Neural cell (in vitro differentiated cells): Measurements from ENCODE around the gene BICC1. TPM values are rescaled to one million over a fixed set of nuclear protein-coding genes. Genes with fewer than 3 reads are reported as not detected.

Experiments
- H2AFZ ChIP-seq: fragments of 200-600, 300-800 bp; sonication (generic), shearing (Covaris generic); 2 replicates; pipeline ENCODE4 v1.6.0; 2014; ENCODE audit warnings: low read depth, mild to moderate bottlenecking, antibody characterized with exemption, low read length, moderate library complexity
- H3F3A ChIP-seq: fragments of 200-600 bp; shearing (Covaris generic); 2 replicates; pipeline ENCODE4 v1.6.1; 2016; ENCODE audit warnings: mild to moderate bottlenecking, moderate library complexity, mixed read lengths, antibody characterized with exemption, low read length; ENCODE audit not compliant: insufficient read depth, poor library complexity, severe bottlenecking
- H3K27ac ChIP-seq: fragments of 200-600, 300-800 bp; sonication (generic), shearing (Covaris generic); 2 replicates; pipeline ENCODE4 v1.5.1; 2014; ENCODE audit warnings: mild to moderate bottlenecking, low read length, moderate library complexity
- H3K27me3 ChIP-seq: fragments of 300-800, 200-600 bp; sonication (generic), shearing (Covaris generic); 2 replicates; pipeline ENCODE4 v1.6.0; 2014; ENCODE audit warnings: mild to moderate bottlenecking, low read depth, low read length, moderate library complexity; ENCODE audit not compliant: insufficient read depth
- H3K36me3 ChIP-seq: fragments of 300-800, 200-600 bp; sonication (generic), shearing (Covaris generic); 2 replicates; pipeline ENCODE4 v1.5.1; 2014; ENCODE audit warnings: mild to moderate bottlenecking, antibody characterized with exemption, low read length, moderate library complexity; ENCODE audit not compliant: insufficient read depth
- H3K4me2 ChIP-seq: fragments of 300-800, 200-600 bp; sonication (generic), shearing (Covaris generic); 2 replicates; pipeline ENCODE4 v1.6.0; 2014; ENCODE audit warnings: mild to moderate bottlenecking, low read length
- H3K4me3 ChIP-seq: fragments of 300-800, 200-600 bp; sonication (generic), shearing (Covaris generic); 2 replicates; pipeline ENCODE4 v1.5.1; 2014; ENCODE audit warnings: mild to moderate bottlenecking, low read length, moderate library complexity
- H3K79me2 ChIP-seq: fragments of 200-600 bp; shearing (Covaris generic); replicated peaks from 2 replicates; pipeline ENCODE4 v1.6.0; 2014; ENCODE audit warnings: mild to moderate bottlenecking, low read length, moderate library complexity; ENCODE audit not compliant: insufficient read depth
- H3K9ac ChIP-seq: fragments of 300-800, 200-600 bp; sonication (generic), shearing (Covaris generic); 2 replicates; pipeline ENCODE4 v1.6.1; 2016; ENCODE audit warnings: mild to moderate bottlenecking, low read length, mixed read lengths
- H3K9me2 ChIP-seq: fragments of 200-600 bp; shearing (Covaris generic); 2 replicates; pipeline ENCODE4 v1.6.1; 2016; ENCODE audit warnings: mild to moderate bottlenecking, low read length, mixed read lengths; ENCODE audit not compliant: insufficient read depth
- H3K9me3 ChIP-seq: fragments of 200-600, 300-800 bp; sonication (generic), shearing (Covaris generic); 2 replicates; pipeline ENCODE4 v1.6.1; 2016; ENCODE audit warnings: mild to moderate bottlenecking, mixed run types, low read length, moderate library complexity, mixed read lengths
- H4K20me1 ChIP-seq: fragments of 200-600 bp; shearing (Covaris generic); 2 replicates; pipeline ENCODE4 v1.6.1; 2016; ENCODE audit warnings: mild to moderate bottlenecking, mixed run types; ENCODE audit not compliant: insufficient read depth
- CTCF ChIP-seq: fragments of 450-650 bp; IDR thresholded peaks from 2 replicates; pipeline ENCODE4 v1.5.1; 2014; ENCODE audit warnings: antibody characterized with exemption, mild to moderate bottlenecking, moderate library complexity; ENCODE audit not compliant: poor library complexity, severe bottlenecking
- EP300 ChIP-seq: fragments of 450-650 bp; conservative IDR thresholded peaks from 2 replicates; pipeline ENCODE4 v1.6.1; 2014; ENCODE audit warnings: antibody characterized with exemption, mild to moderate bottlenecking, moderate library complexity; ENCODE audit not compliant: poor library complexity, severe bottlenecking
- EZH2 ChIP-seq: fragments of 200-600, 300-800 bp; shearing (Covaris generic), sonication (generic); IDR thresholded peaks from 2 replicates; pipeline ENCODE4 v1.6.1; 2014; ENCODE audit warnings: antibody characterized with exemption, low read length, borderline replicate concordance, mild to moderate bottlenecking; ENCODE audit not compliant: insufficient read depth, poor library complexity, severe bottlenecking
- MXI1 ChIP-seq: fragments of 450-650 bp; conservative IDR thresholded peaks from 2 replicates; pipeline ENCODE4 v1.6.1; 2014; ENCODE audit warnings: antibody characterized with exemption, mild to moderate bottlenecking; ENCODE audit not compliant: poor library complexity, severe bottlenecking
- POLR2AphosphoS5 ChIP-seq: IDR thresholded peaks from 2 replicates; pipeline ENCODE4 v1.6.1; 2012
- RAD21 ChIP-seq: fragments of 450-650 bp; conservative IDR thresholded peaks from 2 replicates; pipeline ENCODE4 v1.6.1; 2014; ENCODE audit warnings: antibody characterized with exemption, mild to moderate bottlenecking, moderate library complexity
- REST ChIP-seq: IDR thresholded peaks from 2 replicates; pipeline ENCODE4 v1.6.1; 2012; ENCODE audit warnings: borderline replicate concordance
- SMC3 ChIP-seq: fragments of 450-650 bp; conservative IDR thresholded peaks from 2 replicates; pipeline ENCODE4 v1.6.1; 2014; ENCODE audit warnings: antibody characterized with exemption, mild to moderate bottlenecking, moderate library complexity; ENCODE audit not compliant: poor library complexity
- TAF1 ChIP-seq: IDR thresholded peaks from 2 replicates; pipeline ENCODE4 v1.6.1; 2012; ENCODE audit warnings: low read depth
- polyA plus RNA-seq: library from polyadenylated mRNA; depleted of rRNA; stranded (reverse); fragments of >200 nt; gene quantifications from 2 replicates; pipeline ENCODE4 v1.2.3, GENCODE V29; 2014

Gene BICC1
- polyA plus RNA-seq, 1 donor from 2014 or later, result 7.6 TPM

GRCh38 chr10:58802047-58802446 is 289.4 kb downstream of the BICC1 start:
- H3K4me2 ChIP-seq, result no peak overlapping the region
- H3K9me2 ChIP-seq, result no peaks in the 10 kb centered on the region
- no peak overlapping the region for H2AFZ ChIP-seq
- no peaks in the 10 kb centered on the region for H3F3A ChIP-seq
- H3K36me3 ChIP-seq, result peaks cover 4% of the 10 kb centered on the region
- H3K4me3 ChIP-seq, result no peak overlapping the region
- H3K27ac ChIP-seq, result no peak overlapping the region
- TF ChIP-seq REST, result no peak
- no peak for TF ChIP-seq SMC3
- TF ChIP-seq MXI1, result no peak
- no peak for TF ChIP-seq EZH2
- TF ChIP-seq CTCF, result no peak
- TF ChIP-seq TAF1, result no peak
- no peaks in the 10 kb centered on the region for H3K9me3 ChIP-seq
- no peaks in the 10 kb centered on the region for H4K20me1 ChIP-seq
- no peak overlapping the region for H3K9ac ChIP-seq
- H3K79me2 ChIP-seq, result peaks cover 8% of the 10 kb centered on the region
- no peaks in the 10 kb centered on the region for H3K27me3 ChIP-seq

- Histone ChIP-seq H3K9ac (no peak overlapping the region), H3F3A (no peaks in the 10 kb centered on the region), H3K9me2 (no peaks in the 10 kb centered on the region), H3K9me3 (no peaks in the 10 kb centered on the region), H3K79me2 (no peaks in the 10 kb centered on the region), H3K27ac (no peak overlapping the region), H3K36me3 (peaks cover 4% of the 10 kb centered on the region), H3K4me3 (no peak overlapping the region), H3K4me2 (no peak overlapping the region), H4K20me1 (no peaks in the 10 kb centered on the region), H3K27me3 (no peaks in the 10 kb centered on the region), H2AFZ (no peak overlapping the region)
- TF ChIP-seq RAD21 (no peak), EP300 (no peak), POLR2AphosphoS5 (no peak), CTCF (no peak), EZH2 (no peak), SMC3 (no peak), TAF1 (no peak), MXI1 (no peak), REST (no peak)
Measured at GRCh38 chr10:58806323-58806722, 293.7 kb downstream of the BICC1 start.
